NCI-H1694 treated with DMSO at 0.1 percent for 48 hours (cell line): ENCODE data around the gene SNX4.
"Not testable (repeated sequence)": the region's sequence is repeated elsewhere in the genome, so short reads cannot be mapped to it uniquely, and the experiment has no call there.

ENCODE experiments used
- DNase-seq: peaks from one replicate; lab custom pipeline; 2025; lab: John Stamatoyannopoulos, UW

SNX4 gene

GRCh38 chr3:125462722-125463299 lies 57.2 kb downstream of the SNX4 start:
- no peak for DNase-seq

GRCh38 chr3:125461896-125462295 lies 58.1 kb downstream of the SNX4 start:
- no peak for DNase-seq

- no peak for DNase-seq
Observed at GRCh38 chr3:125460233-125460632, 59.8 kb downstream of the SNX4 start.

- DNase-seq, result no peak
Observed at GRCh38 chr3:125443923-125444322, 76.1 kb downstream of the SNX4 start.

GRCh38 chr3:125442506-125442905 lies 77.5 kb downstream of the SNX4 start:
- DNase-seq, result no peak

GRCh38 chr3:125440970-125441369 lies 79.0 kb downstream of the SNX4 start:
- DNase-seq, result no peak

- no peak for DNase-seq
Observed at GRCh38 chr3:125440559-125440955, 79.4 kb downstream of the SNX4 start.

GRCh38 chr3:125437631-125438435 lies 82.2 kb downstream of the SNX4 start:
- no peak for DNase-seq

- DNase-seq, result no peak
Observed at GRCh38 chr3:125436921-125437320, 83.1 kb downstream of the SNX4 start.

- no peak for DNase-seq
Observed at GRCh38 chr3:125435231-125435630, 84.8 kb downstream of the SNX4 start.

- DNase-seq, result no peak
Observed at GRCh38 chr3:125434582-125435011, 85.4 kb downstream of the SNX4 start.

- no peak for DNase-seq
Observed at GRCh38 chr3:125433611-125434041, 86.4 kb downstream of the SNX4 start.

- no peak for DNase-seq
Observed at GRCh38 chr3:125433091-125433534, 86.9 kb downstream of the SNX4 start.

- DNase-seq, result no peak
Observed at GRCh38 chr3:125431912-125432790, 87.9 kb downstream of the SNX4 start.

- no peak for DNase-seq
Observed at GRCh38 chr3:125431391-125431790, 88.6 kb downstream of the SNX4 start.

- no peak for DNase-seq
Observed at GRCh38 chr3:125428216-125428830, 91.7 kb downstream of the SNX4 start.

GRCh38 chr3:125418306-125418705 lies 101.7 kb downstream of the SNX4 start:
- DNase-seq, result no peak

- no peak for DNase-seq
Observed at GRCh38 chr3:125416235-125416634, 103.8 kb downstream of the SNX4 start.

- no peak for DNase-seq
Observed at GRCh38 chr3:125414669-125415068, 105.3 kb downstream of the SNX4 start.

- DNase-seq, result no peak
Observed at GRCh38 chr3:125410922-125411321, 109.1 kb downstream of the SNX4 start.

- DNase-seq, result no peak
Observed at GRCh38 chr3:125406070-125406469, 113.9 kb downstream of the SNX4 start.

GRCh38 chr3:125405515-125405914 lies 114.5 kb downstream of the SNX4 start:
- DNase-seq, result not testable (repeated sequence)
